SJCRH30 (cell line): ENCODE data around the gene CYBA. TPM values are rescaled to one million over a fixed set of nuclear protein-coding genes. Genes with fewer than 3 reads are reported as not detected.
"Not testable (repeated sequence)": the region's sequence is repeated elsewhere in the genome, so short reads cannot be mapped to it uniquely, and the experiment has no call there.

ENCODE experiments used
- DNase-seq, 2 experiments: peaks; one replicate each; pipeline ENCODE4 v3.0.0-alpha.2; 2015 to 2020
- H3K27ac ChIP-seq: fragments of 250-450 bp; sonication (Bioruptor Pico); 2 replicates; pipeline ENCODE4 v1.5.1; 2020; ENCODE audit warnings: mild to moderate bottlenecking, moderate library complexity
- H3K27me3 ChIP-seq: fragments of 250-450 bp; sonication (Bioruptor Pico); 2 replicates; pipeline ENCODE4 v1.5.1; 2020; ENCODE audit warnings: mild to moderate bottlenecking, moderate library complexity
- H3K36me3 ChIP-seq: fragments of 250-450 bp; sonication (Bioruptor Pico); 2 replicates; pipeline ENCODE4 v1.5.1; 2020; ENCODE audit warnings: mild to moderate bottlenecking, moderate library complexity
- H3K4me1 ChIP-seq: fragments of 250-450 bp; sonication (Bioruptor Pico); 2 replicates; pipeline ENCODE4 v1.5.1; 2020; ENCODE audit warnings: mild to moderate bottlenecking, moderate library complexity
- H3K4me3 ChIP-seq: fragments of 250-450 bp; sonication (Bioruptor Pico); 2 replicates; pipeline ENCODE4 v1.5.1; 2020; ENCODE audit warnings: mild to moderate bottlenecking, moderate library complexity
- H3K9me3 ChIP-seq: fragments of 250-450 bp; sonication (Bioruptor Pico); replicated peaks from 2 replicates; pipeline ENCODE4 v1.5.1; 2020; ENCODE audit warnings: mild to moderate bottlenecking, moderate library complexity
- total RNA-seq: library from RNA; depleted of rRNA; stranded (reverse); fragments of >200 nt; shearing (Covaris generic); gene quantifications from 2 replicates; pipeline ENCODE4 v1.2.3, GENCODE V29; 2014

Gene CYBA
- total RNA-seq, 1 experiment from 2014 or later = 0.24 TPM

DNA sequence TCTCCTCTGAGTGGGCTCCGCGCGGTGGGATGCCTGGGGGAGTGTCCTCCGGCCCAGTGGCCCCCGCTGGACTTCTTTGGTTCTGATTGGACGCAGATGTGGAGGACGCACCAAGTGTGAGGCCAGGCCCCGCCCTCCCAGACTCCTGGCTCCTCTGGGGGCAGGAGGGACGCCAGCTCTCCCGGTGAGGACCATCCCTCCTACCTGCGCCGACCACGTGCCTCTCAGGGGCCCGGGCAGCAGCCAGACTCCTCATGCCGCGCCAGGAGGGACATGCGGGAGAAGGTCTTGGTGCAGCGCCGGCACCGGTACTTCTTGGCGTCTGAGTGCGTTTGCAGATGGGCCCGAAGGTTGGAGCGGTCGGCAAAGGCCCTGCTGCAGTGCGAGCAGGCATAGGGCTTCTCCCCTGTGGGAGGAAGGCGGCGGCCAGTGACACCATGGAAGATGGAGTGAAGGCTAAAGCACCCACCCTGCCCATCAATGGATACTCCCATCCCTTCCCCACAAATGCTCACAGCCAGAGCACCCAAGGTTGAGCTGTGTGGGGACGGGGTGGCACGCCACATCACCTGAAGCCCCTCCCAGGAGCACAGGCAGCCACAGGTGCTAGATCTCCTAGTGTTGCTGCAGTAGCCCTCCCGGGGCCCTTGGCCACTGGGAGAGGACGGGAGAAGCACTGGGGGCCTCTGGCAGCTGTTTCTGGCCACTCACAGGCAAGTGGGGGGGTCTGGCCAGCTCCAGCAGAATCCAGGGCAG is 27.5 kb upstream of the CYBA start:
- no peak for DNase-seq
- Histone ChIP-seq H3K9me3 (no peaks in the 10 kb centered on the region), H3K36me3 (no peaks in the 10 kb centered on the region), H3K27ac (no peak overlapping the region), H3K27me3 (no peaks in the 10 kb centered on the region), H3K4me3 (no peak overlapping the region), H3K4me1 (no peaks in the 10 kb centered on the region)

DNA sequence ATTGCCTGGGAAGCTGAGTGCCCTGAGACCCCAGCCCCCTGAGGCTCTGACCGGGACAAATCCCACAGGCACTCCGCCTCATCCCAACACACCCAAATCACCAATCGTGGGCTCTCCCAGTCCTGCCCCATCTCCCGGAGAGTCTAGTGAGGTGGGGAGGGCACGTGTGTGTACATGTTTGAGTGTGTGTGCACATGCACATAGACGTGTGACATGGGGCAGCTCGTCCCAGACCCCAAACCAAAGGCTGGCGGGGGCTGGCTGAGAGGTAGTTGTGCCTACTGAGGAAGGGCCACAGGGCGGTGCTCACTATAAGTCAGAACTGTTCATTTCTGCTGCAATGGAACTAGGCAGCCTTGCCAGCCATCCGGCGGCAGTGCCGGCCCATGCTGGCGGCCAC is 26.9 kb upstream of the CYBA start:
- Histone ChIP-seq H3K4me3 (no peak overlapping the region), H3K4me1 (no peaks in the 10 kb centered on the region), H3K27me3 (no peaks in the 10 kb centered on the region), H3K36me3 (no peaks in the 10 kb centered on the region), H3K9me3 (no peaks in the 10 kb centered on the region), H3K27ac (no peak overlapping the region)
- no peak for DNase-seq

DNA sequence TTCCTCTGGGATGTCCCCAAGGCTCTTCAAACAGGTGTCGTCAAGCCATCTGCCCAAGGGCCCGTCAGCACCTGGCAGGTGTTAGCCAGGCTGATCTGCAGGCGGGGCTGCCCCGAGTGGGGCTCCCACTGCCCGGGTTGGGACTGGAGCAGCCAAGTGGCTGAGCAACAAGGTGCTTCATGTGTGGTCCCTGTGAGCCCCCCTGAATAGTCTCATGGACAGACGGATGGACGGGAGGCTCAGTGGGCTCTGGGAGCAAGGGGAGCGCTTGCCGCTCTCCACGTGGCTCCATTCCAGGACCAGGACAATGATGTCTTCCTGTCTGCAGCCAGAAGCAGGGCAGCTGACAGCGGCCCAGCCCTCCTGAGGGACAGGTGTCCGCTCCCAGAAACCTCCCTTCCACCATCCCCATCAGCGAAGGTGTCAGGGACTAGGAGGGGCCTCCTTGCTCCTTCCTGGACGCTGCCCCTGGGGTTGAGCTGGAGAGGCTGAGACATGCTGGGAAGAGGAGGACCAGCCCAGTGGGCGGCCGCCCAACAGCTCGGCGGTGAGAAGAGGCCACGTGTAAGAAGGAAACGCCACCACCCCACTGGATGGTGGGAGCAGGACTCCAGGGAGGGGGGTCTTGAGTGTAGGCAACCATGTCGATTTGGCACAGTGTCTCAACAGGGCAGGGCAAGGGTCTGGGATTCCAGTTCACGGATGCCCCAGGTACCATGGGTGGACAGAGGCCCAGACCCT is 25.8 kb upstream of the CYBA start:
- Histone ChIP-seq H3K36me3 (no peaks in the 10 kb centered on the region), H3K4me1 (no peaks in the 10 kb centered on the region), H3K27ac (no peak overlapping the region), H3K27me3 (no peaks in the 10 kb centered on the region), H3K9me3 (no peaks in the 10 kb centered on the region), H3K4me3 (no peak overlapping the region)
- no peak for DNase-seq

DNA sequence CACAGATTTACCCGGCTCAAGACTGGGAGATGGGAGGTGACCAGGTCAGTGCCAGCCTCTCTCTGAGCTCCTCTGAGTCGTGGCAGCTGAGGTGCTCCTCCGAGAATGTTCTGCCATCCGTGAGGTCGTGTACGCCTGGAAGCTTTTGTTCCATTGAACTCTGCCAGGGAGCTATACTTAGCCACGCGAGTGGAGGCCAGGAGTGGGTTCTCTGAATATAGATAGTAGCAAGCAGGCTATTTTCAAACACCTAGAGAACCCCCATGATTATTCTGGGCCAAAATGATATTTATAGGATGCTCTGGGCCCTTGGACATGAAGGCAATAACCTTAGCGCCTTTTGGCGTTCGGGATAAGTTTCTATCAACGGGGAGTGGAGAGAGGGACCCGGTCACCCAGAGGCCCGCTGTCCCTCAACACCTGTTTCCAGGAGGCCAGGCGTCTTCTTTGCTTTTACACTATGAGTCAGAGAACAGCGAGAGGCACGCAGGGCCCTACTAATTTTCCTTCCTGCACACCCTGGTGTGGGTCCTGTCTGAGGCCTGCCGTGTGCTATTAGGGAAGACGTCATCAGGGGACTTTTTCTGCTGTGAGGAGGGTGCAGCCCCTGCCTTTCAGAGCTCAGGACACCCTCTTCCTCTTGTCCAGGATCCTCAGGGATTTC is 23.0 kb upstream of the CYBA start:
- Histone ChIP-seq H3K9me3 (no peaks in the 10 kb centered on the region), H3K4me3 (no peak overlapping the region), H3K27me3 (no peaks in the 10 kb centered on the region), H3K36me3 (no peaks in the 10 kb centered on the region), H3K4me1 (no peaks in the 10 kb centered on the region), H3K27ac (no peak overlapping the region)
- peak in 1 of 2 experiments; percentile 27 for DNase-seq

DNA sequence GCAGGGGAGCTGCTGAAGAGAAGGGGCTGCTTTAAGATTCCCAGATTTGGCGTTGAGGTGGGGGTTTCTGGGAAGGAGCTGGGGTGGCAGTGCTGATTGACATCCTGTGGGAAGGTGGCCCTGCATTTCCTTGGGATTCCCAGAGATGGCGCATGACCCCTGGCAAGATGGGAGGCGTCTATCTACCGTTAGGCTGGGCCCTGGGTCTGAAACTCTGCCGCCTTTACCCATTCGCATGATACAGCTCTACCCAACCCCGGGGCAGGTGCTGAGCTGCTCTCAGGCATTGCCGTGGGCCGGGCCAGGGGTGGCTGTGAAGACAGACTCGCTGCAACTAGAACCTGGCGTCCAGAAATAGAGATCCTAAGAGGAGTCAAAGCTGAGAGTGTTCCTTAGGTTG is 21.9 kb upstream of the CYBA start:
- no peak for DNase-seq
- H3K36me3 ChIP-seq = no peaks in the 10 kb centered on the region
- no peaks in the 10 kb centered on the region for H3K27me3 ChIP-seq
- no peak overlapping the region for H3K4me3 ChIP-seq
- H3K9me3 ChIP-seq = no peaks in the 10 kb centered on the region
- H3K4me1 ChIP-seq = no peaks in the 10 kb centered on the region
- no peak overlapping the region for H3K27ac ChIP-seq

DNA sequence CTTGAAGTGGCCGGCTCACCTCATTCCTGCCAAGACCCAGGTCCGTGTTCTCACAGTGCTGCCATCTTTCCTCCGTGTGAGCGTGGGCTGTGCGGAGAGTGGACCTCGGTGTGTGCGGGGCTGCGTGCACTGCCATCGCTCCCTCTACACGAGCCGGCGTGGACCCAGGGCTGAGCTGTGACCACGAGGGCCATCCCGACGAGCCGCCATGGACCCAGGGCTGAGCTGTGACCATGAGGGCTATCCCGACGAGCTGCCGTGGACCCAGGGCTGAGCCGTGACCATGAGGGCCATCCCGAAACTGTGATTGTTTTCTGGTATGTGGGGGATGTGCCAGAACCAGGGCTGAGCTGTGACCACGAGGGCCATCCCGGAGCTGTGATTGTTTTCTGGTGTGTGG is 21.0 kb upstream of the CYBA start:
- Histone ChIP-seq H3K4me1 (no peaks in the 10 kb centered on the region), H3K36me3 (no peaks in the 10 kb centered on the region), H3K27me3 (no peaks in the 10 kb centered on the region), H3K4me3 (no peak overlapping the region), H3K9me3 (no peaks in the 10 kb centered on the region), H3K27ac (no peak overlapping the region)
- DNase-seq = no peak

DNA sequence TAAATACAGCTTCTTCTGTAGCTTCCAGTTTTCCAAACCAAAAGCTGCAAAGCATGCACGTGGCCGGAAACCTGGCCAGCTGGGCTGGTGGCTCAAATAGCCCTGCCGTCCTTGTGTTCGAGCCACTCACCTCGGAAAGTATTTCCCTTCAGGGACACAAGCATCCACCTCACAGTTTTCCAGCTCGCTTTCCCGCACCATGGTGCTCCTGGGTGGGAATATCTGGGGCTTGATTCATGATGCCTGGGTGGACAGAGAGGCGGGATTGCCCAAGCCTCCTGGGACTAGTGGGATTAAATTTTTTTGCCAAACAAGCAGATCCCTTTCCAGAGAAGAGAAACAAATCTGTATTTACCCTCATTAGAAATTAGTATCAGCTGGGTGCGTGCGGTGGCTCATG is 19.1 kb upstream of the CYBA start:
- Histone ChIP-seq H3K27ac (no peak overlapping the region), H3K4me3 (no peak overlapping the region), H3K36me3 (no peaks in the 10 kb centered on the region), H3K4me1 (no peaks in the 10 kb centered on the region), H3K9me3 (no peaks in the 10 kb centered on the region), H3K27me3 (no peaks in the 10 kb centered on the region)
- no peak for DNase-seq

DNA sequence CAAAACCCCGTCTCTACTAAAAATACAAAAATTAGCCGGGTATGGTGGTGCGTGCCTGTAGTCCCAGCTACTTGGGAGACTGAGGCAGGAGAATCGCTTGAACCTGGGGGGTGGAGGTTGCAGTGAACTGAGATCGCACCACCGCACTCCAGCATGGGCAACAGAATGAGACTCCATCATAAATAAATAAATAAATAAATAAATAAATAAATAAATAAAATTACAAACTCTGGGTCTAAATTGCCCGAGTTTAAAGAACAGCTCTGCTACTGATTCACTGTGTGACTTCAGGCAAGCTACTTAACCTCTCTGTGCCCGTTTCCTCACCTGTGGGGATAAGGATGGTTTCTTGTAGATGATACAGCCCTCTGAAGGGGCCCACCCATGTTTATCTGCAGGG is 18.6 kb upstream of the CYBA start:
- H3K9me3 ChIP-seq, DNase-seq, H3K27me3 ChIP-seq, H3K4me3 ChIP-seq, H3K36me3 ChIP-seq, H3K27ac ChIP-seq, H3K4me1 ChIP-seq: not testable (repeated sequence)

DNA sequence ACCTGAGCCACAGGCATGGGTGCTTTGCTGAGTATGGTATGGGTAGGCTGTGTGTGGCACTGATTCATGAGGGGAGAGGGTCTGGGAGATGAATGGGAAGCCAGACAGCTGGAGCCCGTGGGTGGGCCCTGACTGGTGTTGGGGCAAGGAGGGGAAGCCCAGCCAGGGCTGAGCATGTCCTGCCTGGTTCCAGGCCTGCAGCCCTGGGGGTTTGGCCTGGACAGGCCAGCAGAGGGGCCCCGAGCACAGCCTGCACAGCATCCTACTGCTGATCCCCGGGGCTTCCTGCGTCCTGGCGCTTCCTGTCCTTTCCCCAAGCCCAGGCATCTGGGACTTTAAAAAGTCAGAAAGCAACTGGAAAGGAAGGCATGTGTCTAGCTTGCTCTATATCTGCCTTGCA is 16.6 kb upstream of the CYBA start:
- H3K27me3 ChIP-seq = no peaks in the 10 kb centered on the region
- no peaks in the 10 kb centered on the region for H3K36me3 ChIP-seq
- no peak overlapping the region for H3K4me3 ChIP-seq
- H3K9me3 ChIP-seq = no peaks in the 10 kb centered on the region
- no peaks in the 10 kb centered on the region for H3K4me1 ChIP-seq
- H3K27ac ChIP-seq = no peak overlapping the region
- peak; percentile 36 to 37 for DNase-seq

DNA sequence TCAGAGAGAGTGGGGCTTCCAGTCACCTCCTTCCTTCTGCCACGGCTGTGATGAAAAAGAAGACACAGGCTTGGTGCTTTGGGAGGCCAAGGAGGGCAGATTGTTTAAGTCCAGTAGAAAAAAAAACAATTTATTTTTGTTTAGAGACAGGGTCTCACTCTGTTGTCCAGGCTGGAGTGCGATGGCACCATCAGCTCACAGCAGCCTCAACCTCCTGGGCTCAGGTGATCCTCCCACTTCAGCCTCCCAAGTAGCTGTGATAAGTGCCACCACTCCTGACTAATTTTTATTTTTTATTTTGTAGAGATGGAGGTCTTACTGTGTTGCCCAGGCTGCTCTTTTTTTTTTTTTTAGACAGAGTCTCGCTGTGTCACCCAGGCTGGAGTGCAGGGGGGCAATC is 14.7 kb upstream of the CYBA start:
- H3K4me1 ChIP-seq = no peaks in the 10 kb centered on the region
- H3K4me3 ChIP-seq = no peak overlapping the region
- no peaks in the 10 kb centered on the region for H3K27me3 ChIP-seq
- no peaks in the 10 kb centered on the region for H3K36me3 ChIP-seq
- H3K9me3 ChIP-seq = no peaks in the 10 kb centered on the region
- DNase-seq = no peak
- no peak overlapping the region for H3K27ac ChIP-seq

DNA sequence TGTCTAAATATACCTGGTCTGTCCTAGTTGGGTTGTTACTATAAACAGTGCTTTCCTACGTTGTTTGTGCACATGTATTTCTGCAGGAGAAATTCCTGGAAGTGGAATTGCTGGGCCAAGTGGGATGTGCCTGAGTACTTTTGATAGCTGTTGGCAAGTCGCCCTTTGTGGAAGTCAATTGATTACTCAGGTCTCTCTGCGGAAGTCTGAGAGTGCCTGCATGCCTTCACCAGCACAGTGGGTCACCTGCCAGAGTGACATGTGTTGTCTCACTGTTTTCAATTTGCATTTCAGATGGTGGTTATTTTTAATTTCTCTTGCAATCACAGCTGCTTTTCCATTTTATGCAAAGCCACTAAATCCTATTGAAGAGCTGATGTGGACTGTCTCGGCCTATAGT is 14.3 kb upstream of the CYBA start:
- no peak overlapping the region for H3K27ac ChIP-seq
- H3K4me3 ChIP-seq = no peak overlapping the region
- DNase-seq = no peak
- no peaks in the 10 kb centered on the region for H3K27me3 ChIP-seq
- no peaks in the 10 kb centered on the region for H3K4me1 ChIP-seq
- H3K9me3 ChIP-seq = no peaks in the 10 kb centered on the region
- H3K36me3 ChIP-seq = no peaks in the 10 kb centered on the region

DNA sequence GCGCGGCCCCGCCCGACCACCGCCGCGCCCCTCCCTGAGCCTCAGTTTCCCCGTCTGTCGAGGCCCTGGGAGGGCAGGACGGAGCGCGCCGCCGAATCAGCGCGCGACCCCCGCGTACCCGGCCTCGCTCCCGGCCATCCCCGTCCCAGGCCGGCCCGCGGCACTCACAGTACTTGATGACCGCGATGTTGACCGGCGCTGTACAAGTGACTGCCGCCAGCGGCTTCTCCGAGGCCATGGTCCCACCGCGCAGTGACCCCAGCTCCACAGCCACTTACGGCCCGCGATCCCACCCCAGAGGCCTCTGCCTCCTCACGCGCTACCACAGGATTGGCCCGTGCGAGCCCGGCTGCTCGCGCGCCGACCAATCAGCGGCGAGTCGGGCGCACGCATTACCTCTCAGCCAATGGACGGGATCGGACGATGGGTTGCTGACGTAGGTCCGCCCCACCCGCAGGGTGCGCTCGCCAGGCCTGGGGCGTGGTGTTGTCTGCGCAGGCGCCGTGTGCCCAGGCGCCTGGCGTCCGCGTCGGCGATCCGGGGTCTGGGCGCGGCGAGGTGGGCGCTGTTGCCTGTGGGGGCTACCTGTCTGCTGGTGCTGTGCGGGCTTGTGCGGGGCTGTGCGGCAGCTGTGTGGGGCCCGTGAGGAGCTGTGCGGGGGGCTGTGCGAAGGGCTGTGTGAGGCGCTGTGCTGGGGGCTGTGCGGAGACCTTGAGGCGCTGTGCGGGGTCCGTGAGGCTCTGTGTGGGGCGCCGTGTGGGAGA is 12.2 kb upstream of the CYBA start, which contains the start of gene MVD:
Gene MVD, minus strand, starts transcription at position 249 of the 764 bp plus-strand sequence. Its CDS starts 11 bp downstream, at position 238.
- H3K27me3 ChIP-seq = no peaks in the 10 kb centered on the region

DNA sequence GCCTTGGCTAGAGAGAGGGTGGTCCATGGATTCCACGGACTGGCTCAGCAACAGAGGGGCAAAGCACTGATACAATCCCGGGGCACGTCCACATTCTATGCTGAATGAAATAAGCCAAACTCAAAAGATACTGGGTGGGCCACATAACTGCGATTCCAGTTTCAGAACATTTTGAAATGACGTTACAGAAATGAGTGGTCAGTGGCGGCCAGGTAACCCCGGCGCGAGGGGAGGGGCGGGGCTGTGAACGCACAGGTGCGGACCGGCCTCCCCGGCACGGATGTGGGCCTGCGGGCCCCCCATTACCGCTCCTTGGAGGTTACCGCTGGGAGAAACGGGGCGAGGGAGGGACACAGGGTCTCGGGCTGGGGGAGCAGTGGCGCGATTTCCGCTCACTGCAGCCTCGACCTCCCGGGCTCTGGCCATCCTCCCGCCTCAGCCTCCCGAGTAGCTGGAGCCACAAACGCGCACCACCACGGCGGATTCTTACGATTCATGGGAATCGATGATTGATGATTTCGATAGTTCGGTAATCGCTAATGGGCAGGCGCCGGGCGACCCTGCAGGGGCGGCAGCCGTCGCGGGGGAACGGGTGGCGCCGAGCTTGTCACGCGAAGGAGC is 11.5 kb upstream of the CYBA start:
- no peak overlapping the region for H3K27ac ChIP-seq
- H3K27me3 ChIP-seq = no peaks in the 10 kb centered on the region
- no peaks in the 10 kb centered on the region for H3K36me3 ChIP-seq
- no peak for DNase-seq
- no peaks in the 10 kb centered on the region for H3K9me3 ChIP-seq
- no peaks in the 10 kb centered on the region for H3K4me1 ChIP-seq
- peak overlapping the region; percentile 87 for H3K4me3 ChIP-seq

More for the DNA sequence above, 12.2 kb upstream of the CYBA start, which contains the start of gene MVD:
- no peaks in the 10 kb centered on the region for H3K9me3 ChIP-seq
- H3K4me1 ChIP-seq = no peaks in the 10 kb centered on the region
- H3K36me3 ChIP-seq = no peaks in the 10 kb centered on the region
- no peak within 1 kb of the TSS; the same call in 1 of the 2 replicates for H3K27ac ChIP-seq
- peak; percentile 93 to 94 for DNase-seq
- peak within 1 kb of the TSS; percentile 87 for H3K4me3 ChIP-seq

DNA sequence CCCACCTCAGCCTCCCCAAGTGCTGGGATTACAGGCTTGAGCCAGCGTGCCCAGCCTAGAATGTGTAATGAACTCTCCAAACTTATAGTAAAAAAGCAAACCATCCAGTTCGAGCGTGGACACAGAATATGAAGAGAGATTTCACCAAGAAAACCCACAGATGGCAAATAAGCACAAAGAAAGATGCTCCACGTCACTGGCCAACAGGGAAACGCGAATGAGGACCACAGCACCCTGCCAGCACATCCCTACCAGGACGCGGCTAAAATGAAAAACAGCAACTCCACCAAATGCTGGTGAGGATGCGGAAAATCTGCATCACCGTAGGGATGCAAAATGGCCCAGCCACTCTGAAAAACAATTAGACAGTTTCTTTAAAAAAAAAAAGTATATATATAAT is 10.6 kb upstream of the CYBA start:
- H3K4me3 ChIP-seq = no peak overlapping the region
- H3K9me3 ChIP-seq = no peaks in the 10 kb centered on the region
- DNase-seq = no peak
- no peaks in the 10 kb centered on the region for H3K27me3 ChIP-seq
- H3K27ac ChIP-seq = no peak overlapping the region
- H3K4me1 ChIP-seq = no peaks in the 10 kb centered on the region
- H3K36me3 ChIP-seq = no peaks in the 10 kb centered on the region
